ENCODE results near the gene SYT2. TPM values are rescaled to one million over a fixed set of nuclear protein-coding genes. Genes with fewer than 3 reads are reported as not detected.
A peak's percentile ranks its signal among the peaks of the same experiment; 100 is the strongest.
"Not testable (repeated sequence)": the region's sequence is repeated elsewhere in the genome, so short reads cannot be mapped to it uniquely, and the experiment has no call there.

SYT2 gene
- total RNA-seq, 1 donor from 2014 or later, result not detected

GRCh38 chr1:202639500-202639899 is 70.8 kb downstream of the SYT2 start:
- ATAC-seq (no peak), DNase-seq (no peak)
- Histone ChIP-seq H3K27ac (no peak overlapping the region), H3K4me1 (peaks cover 14% of the 10 kb centered on the region), H3K4me3 (no peak overlapping the region), H3K27me3 (ENCODE audit: low read depth) (peaks cover 71% of the 10 kb centered on the region), H3K36me3 (no peaks in the 10 kb centered on the region), H3K9me3 (no peaks in the 10 kb centered on the region)
- no peak for TF ChIP-seq CTCF (IDR thresholded peaks at IDR 0.05)
- intact Hi-C loops (cut with DNase I), result no loop called here

- H3K4me3 ChIP-seq; ATAC-seq; H3K36me3 ChIP-seq; H3K27ac ChIP-seq; intact Hi-C loops (cut with DNase I); H3K9me3 ChIP-seq; DNase-seq: not testable (repeated sequence)
- Histone ChIP-seq H3K27me3 (ENCODE audit: low read depth) (peaks cover 69% of the 10 kb centered on the region), H3K4me1 (peaks cover 14% of the 10 kb centered on the region)
Observed at GRCh38 chr1:202638701-202639305, 71.5 kb downstream of the SYT2 start.

- Histone ChIP-seq H3K4me3 (no peak overlapping the region), H3K27ac (no peak overlapping the region), H3K9me3 (no peaks in the 10 kb centered on the region), H3K27me3 (ENCODE audit: low read depth) (peaks cover 65% of the 10 kb centered on the region), H3K36me3 (no peaks in the 10 kb centered on the region), H3K4me1 (peaks cover 9% of the 10 kb centered on the region)
- TF ChIP-seq CTCF (IDR thresholded peaks at IDR 0.05), result no peak
- intact Hi-C loops (cut with DNase I), result no loop called here
- ATAC-seq, result no peak
- DNase-seq, result no peak
Observed at GRCh38 chr1:202638019-202638700, 72.1 kb downstream of the SYT2 start.

- DNase-seq, ATAC-seq: not testable (repeated sequence)
Observed at GRCh38 chr1:202637321-202638018, 72.8 kb downstream of the SYT2 start.

GRCh38 chr1:202636171-202636570 is 74.1 kb downstream of the SYT2 start:
- H3K27me3 ChIP-seq (ENCODE audit: low read depth), result peaks cover 62% of the 10 kb centered on the region
- intact Hi-C loops (cut with DNase I); H3K4me3 ChIP-seq; H3K36me3 ChIP-seq; H3K4me1 ChIP-seq; H3K9me3 ChIP-seq; ATAC-seq; H3K27ac ChIP-seq; DNase-seq: not testable (repeated sequence)

More at GRCh38 chr1:202637321-202638018, 72.8 kb downstream of the SYT2 start:
- H3K36me3 ChIP-seq; H3K27ac ChIP-seq; H3K9me3 ChIP-seq; intact Hi-C loops (cut with DNase I); H3K4me1 ChIP-seq; H3K4me3 ChIP-seq: not testable (repeated sequence)
- H3K27me3 ChIP-seq (ENCODE audit: low read depth), result peaks cover 61% of the 10 kb centered on the region

GRCh38 chr1:202632241-202632640 is 78.0 kb downstream of the SYT2 start:
- H3K27ac ChIP-seq, result no peak overlapping the region
- ATAC-seq (no peak), DNase-seq (peak; percentile 4)
- H3K9me3 ChIP-seq, result no peaks in the 10 kb centered on the region
- TF ChIP-seq CTCF (IDR thresholded peaks at IDR 0.05), result no peak
- no peaks in the 10 kb centered on the region for H3K36me3 ChIP-seq
- H3K4me3 ChIP-seq, result no peak overlapping the region
- H3K4me1 ChIP-seq, result no peaks in the 10 kb centered on the region
- intact Hi-C loops (cut with DNase I), result no loop called here
- H3K27me3 ChIP-seq (ENCODE audit: low read depth), result peaks cover 47% of the 10 kb centered on the region
